Retina (tissue), 1 donor: ENCODE data around the gene SIAH3.

ENCODE experiments used
- DNase-seq: peaks from one replicate; pipeline ENCODE4 v3.0.0-alpha.2; 2016

Gene SIAH3

DNA sequence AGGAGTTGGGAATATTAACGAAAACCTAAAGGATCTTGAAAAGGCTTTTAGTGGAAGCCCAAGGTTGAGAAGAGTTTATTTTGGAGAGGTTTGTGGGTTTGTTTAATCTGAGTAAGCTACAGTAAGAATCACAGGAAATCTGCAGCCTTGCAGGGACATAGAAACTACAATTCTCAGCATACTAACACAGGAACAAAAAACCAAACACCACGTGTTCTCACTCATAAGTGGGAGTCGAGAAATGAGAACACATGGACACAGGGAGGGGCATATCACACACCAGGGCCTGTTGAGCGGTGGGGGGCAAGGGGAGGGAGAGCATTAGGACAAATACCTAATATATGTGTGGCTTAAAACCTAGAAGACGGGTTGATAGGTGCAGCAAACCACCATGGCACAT, 8.7 kb upstream of the SIAH3 start:
- DNase-seq, result no peak

DNA sequence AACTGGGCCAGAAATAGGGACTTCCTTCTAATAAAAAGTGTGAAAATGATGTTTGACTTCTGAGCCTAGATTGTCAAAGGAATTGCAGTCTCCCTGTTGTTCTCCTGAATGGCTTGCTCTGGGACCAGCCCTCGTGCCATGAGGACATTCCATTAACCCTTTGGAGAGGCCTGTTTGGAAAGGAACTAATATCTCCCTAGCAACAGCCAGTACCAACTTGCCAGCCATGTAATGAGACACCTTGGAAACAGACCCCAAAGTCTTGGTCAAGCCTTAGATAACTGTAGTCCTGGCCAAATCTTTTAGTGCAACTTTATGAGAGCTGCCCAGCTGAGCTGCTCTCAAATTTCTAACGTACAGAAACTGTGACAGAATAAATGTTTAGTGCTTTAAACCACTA, 8.2 kb upstream of the SIAH3 start:
- DNase-seq, result no peak

DNA sequence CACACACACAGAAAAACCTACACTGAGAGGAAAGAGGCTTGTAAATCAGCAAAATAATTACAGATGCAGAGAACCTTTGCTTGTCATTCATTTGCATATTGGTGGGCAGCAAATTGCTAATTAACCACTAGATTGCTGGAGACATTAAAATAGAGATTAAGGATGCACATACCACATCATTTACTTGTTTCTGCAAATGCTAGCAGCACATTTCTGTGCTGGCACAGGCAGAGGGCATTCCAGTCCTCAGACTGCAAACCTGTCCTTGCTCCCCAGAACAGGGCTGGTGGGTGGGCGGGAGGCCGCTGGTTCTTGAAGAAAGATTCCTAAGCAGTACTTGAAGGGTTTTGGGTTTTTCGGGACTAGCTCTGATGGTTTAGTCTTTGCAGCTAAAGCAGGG, 941 bp upstream of the SIAH3 start:
- DNase-seq, result no peak

DNA sequence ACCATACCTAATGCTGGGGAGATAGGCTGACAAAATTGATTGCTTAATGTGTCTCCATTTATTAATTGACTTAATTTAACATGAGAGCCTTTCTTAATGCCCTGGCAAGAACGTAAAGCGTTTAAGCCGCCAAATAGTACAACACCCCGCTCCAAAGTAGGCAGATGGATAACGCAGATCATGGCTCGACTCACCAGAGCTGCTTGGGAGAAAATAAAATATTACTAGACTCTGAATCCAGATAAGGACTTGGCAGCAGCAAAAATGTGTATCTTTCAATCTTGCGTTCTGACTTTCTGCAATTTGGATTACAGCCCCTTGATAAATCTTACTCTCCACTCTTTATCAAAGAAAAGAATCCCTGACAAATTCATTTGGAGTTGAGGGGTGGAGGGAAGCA, 403 bp upstream of the SIAH3 start:
- DNase-seq, result no peak

DNA sequence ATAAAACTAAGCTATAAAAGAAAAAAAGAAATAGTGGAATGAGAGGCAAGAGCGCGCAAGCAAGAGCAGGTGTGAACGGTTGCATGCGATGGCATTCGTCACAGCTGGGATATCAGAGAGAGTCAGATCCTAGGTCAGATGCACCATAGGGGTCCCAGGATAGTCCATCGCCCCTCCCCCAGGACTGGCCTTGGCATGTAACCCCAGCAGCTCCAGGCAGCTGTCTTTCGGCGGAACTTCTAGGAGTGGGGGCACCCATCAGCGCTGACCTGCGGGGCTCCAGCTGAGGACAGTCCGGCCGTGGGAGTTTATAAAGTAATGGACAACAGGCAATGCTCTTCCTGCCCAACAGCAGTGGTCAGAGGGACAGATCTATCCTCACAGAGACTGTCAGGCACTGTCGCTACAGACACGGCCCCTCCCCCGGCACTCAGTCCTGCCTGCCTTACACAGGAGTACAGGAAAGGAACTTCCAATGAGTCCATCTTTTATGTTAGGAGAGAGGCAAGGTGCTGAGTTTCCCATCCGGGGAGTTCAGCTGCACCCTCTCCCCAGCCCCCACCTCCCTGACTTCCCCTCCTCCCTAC, 1.4 kb downstream of the SIAH3 start:
- DNase-seq, result no peak

DNA sequence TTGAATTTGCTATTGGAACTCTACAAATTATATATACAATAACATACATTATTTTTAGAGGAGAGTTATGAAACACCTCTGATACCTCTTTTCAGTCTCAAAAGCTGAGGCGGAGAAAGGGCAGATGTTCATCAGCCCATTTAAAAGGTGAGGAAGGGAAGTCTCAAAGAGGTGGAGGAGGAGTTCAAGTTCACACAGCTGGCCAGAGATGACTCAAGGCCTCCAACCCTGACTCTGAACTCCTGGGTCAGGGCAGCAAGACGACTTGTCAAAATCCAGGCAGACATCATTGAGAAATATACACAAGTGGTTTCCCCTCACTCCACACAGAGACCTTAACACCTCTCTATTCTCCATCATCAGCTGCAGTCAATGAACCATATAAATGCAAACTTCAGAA, 2.1 kb downstream of the SIAH3 start:
- DNase-seq, result no peak

DNA sequence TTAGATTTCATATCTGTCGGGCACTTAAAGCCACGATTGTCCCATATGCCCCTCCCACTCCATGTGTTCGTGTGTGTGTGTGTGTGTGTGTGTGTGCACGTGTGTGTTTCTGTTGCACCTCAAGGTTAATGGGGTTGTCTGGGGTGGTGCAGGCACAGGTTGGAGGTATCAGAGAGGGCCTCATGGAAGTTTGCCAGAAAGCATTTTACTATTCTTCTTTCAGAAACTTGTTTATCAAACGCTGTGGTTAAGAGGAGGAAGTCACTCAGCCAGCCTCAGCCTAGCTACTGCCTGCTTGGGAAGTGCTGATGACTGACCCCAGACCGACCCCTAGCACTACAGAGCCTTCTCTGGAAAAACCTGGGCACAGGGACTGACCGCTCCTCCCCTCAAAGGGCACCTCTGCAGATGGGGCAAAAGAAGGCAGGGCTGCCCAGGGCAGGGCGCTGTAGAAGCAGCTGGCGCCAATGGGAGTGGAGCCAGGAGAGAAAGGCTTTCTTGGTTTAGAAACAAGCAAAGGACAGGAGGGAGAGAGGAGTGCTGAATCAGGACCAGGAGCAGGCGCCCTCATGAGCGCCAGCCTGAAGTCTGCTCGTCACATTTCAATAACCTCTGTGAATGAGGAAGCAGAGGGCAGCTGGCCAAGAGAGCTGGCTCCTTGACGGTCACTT, 3.9 kb downstream of the SIAH3 start:
- no peak for DNase-seq

DNA sequence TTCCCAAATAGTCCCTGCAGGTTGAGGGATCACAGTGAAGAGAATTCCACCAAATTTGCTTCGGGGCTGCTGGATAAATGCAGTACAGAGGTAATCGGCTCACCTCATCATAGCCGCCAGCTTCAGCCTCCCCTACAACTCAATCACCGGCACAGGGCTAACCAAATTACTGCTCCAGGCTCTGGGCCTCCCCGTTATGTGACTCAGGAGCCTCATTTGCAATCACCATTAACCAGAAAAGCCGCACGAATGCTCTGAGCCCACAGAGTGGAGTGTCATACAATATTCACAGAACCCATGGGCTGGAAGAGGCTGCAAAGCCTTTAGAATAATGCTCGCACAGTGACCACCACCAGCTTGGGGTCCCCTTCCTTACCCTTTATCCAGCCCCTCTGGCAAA, 4.9 kb downstream of the SIAH3 start:
- no peak for DNase-seq

DNA sequence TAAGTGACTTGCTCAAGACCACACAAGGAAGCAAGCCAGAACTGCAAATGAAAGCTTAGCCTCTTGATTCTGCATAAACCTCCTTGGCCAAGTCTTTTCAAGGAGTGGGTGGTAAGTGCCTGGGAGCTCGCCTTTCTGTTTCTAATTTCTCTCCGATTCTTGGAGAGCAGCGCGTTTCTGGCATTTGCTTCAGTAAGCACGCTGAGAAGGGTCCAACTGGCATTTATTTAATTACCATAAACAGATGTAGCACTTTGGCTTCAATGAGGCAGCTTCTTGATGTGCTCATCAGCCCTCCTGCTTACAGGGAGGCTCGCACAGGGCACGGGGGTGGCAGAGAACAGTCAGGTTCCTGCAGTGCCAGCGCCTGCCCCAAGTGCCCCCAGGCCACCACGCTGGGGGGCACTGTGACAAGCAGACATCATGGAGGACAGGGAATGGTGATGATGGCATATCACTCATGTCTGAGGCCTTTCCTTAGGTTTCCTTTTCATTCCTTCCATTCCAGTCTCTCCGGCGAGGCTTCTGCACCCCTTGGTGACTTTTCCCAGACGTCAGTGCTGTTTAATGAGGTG, 13.3 kb downstream of the SIAH3 start:
- DNase-seq, result peak; percentile 42

DNA sequence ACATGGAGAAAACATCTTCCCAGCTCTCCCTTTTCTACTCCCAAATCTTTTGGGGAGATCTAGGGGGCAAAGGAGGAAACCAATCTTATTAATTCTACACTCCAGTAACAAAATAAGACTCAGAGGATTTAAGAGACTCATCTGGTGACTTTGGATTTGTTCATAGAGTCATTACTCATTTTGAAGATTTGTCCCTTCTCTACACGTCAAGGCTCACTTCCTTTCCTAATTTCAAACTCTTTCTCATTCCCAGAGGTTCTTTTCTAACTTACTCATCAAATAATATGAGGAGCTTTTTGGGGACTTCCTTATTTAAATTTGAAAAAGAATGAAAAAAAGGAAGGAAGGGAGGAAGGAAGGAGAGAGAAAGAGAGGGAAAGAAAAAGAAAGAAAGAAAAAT, 14.4 kb downstream of the SIAH3 start:
- no peak for DNase-seq

DNA sequence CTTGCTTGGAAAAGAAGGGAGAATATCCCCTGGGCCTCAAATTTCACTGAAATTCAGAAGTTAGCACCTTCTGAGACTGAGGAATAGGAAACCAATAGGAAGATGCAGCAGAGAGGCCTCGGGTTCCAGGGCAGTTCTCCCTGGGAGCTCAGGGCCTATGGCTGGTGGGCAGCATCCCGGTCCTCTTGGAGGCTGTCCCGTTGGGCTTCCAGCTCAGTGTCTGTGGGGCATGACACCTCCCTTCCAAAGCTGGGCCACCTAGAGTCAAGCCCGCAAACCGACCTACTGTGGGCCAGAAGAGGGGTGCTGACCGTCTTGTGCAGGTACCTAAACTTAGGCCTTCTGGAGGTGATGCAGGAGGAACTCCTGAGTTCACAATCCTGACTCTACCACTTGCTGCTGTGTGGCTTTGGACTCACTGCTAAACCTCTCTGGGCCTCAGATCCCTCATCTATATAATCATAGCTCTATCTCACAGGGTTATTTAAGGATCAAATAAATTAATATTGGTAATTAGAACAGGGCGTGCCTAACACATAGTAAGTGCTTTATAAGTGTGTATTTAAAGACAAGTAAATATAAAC, 17.1 kb downstream of the SIAH3 start:
- no peak for DNase-seq

DNA sequence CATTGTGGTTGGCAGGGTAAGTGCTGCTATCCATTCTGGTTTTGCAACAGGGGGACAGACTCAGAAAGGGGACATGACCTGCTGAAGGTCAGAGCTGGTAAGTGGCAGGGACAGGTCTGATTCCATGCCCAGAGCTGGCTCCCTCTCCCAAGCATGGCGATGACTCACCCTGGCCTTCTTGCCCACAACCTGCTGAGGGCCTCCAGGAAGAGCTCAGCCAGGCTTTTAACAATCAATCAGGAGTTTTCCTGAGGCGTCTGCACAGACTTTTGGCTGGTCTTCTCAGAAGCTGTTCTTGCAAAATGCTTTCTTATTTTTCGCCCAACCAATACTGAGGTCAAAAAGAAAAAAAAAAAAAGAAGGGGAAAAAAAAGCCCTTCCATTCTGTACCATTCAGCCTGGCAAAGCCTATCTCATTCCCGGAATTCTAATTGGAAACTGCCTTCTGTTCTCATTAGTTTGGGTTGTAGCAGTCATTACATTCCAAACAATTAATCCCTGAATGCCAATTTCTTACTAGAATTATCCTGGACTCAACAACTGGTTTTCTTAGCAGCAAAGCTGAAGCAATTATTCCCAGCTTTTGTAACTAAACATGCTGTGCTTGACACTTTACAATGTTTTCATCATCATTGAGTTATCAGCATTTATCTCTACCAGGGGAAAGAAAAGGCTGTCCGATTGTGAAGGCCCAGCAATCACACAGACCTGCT, 17.7 kb downstream of the SIAH3 start:
- peak; percentile 31 for DNase-seq

DNA sequence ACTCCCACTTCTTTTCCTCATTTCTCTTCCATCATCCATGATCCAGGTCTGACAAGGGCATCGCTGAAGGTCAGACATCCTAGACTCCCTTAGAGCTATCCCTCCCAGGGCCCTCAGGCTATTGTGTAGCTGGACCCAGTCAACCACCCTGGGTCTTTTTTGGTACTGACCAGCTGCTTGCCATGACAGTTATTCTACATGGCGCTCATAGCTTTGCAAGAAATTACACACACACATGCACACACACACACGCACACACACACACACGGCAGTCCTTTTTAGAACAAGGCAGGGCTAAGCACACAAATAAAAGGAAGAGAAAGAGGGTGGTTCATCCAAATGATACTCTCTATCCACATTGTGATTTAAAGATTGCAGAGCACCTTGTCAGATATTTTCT, 18.3 kb downstream of the SIAH3 start:
- no peak for DNase-seq

DNA sequence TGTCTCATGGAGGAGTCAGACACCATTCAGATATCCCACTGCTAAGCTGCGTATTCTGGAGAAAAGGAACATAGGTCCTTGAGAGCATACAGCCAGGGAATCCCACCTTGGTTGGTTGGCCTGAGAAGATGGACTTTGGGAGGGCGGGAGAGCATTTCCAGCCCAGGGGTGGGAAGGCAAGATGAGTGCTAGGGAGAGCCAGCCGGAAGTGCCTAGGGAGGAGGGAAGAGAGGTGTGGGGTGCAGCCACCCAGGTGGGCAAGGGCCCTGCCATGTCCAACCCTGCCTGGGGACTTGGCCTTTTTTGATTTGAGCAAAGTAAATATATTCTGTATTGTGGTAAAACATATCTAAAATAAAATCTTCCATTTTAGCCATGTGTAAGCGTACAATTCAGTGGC, 19.7 kb downstream of the SIAH3 start:
- DNase-seq, result no peak

DNA sequence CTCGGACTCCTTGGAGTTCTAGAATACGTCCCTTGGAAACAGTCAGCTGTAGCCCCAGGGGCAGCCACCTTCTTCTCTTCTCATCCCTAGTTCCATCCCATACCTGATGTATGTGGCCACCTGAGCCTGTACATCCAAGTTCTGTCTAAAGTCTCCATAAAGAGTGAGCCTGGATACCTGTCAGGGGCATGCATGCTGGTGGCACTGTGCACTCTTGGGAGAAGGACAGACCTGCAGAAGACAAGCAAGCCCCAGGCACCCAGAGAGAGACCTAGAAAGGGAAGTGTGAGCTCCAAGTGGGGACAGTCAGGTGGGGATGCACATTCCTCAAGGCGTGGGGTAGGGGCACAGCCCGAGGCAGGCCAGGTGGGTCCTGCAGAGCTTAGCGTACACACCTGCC, 21.4 kb downstream of the SIAH3 start:
- no peak for DNase-seq

DNA sequence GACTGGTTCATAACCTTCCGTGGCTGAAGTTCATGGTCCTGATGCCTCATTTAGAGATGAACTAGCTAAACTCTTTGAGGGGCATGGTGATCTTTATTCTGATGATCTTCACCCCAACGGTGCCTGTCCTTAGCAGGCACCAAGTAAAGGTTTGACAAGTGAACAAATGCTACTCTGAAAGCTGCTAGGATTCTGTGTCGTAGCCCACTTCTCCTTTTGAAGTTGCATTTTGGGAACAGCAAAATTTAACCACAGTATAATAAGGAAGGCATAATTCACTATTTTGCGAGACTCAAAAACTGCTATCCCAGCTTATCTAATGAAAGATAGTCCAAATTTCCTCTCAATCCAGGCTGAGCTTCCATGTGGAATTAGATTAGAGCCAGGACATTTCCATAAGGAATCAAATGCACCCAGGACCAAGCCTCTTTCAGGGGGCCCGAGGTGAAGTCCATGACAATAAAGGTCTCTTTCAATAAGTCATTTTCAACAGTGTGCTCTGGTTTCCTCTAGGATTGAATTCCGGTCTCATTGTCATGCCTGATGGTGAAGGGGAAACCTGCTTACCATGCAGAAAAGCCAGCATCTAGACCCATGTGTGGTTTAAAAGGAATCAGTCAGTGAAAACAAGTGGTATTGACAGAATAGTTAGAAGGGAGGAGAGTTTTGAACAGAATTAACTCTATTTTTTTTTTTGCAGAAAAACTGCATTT, 23.1 kb downstream of the SIAH3 start:
- no peak for DNase-seq

DNA sequence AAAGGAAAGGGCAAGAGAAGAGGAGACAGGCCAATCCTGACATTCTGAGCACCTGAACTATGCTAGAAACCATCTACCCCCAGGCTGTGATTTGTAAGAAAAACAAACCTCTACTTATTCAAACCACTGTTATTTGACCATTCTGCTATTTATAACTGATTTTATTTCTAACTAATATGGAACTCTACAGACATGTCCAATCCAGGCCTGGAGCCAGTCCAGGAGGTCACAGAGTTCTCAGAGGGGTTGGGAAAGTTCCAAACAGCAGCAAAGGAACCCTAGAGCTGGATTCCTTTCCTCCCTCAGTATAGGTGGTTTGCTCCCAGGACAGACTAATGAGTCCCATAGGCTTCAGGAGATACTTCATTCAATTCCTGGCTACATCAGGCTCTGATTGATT, 24.2 kb downstream of the SIAH3 start:
- no peak for DNase-seq

DNA sequence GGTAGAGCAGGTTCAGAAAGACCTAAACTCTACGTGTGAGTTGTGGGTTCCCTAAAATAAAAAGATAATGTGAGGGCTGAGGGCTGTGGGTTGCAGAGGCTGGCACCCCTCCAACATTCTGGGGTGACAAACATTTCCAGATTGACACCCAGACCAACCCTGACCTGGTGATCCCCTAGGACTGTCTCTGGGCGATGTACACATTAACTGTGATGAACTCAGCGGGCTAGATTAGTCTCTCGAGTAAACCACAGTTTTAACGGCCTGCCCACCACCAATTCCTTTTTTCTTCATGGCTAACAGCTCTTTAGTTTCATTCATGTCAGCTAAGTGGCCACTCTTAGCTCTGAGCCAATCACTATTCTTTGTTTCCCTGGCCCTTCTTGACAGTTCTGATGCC, 24.8 kb downstream of the SIAH3 start:
- no peak for DNase-seq

DNA sequence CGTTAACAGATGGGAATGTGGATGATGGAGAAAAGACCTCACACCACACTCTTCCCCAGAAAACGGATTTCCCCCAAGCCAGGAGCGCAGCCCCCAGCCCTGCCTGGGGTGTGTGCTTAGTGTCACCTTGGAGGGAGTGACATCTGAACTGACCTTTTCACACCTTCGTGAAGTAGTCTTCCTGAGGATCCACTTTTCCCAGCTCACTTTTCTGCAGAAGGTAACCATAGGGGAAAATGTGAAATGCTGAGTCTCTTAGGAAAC, 26.2 kb downstream of the SIAH3 start:
- no peak for DNase-seq

DNA sequence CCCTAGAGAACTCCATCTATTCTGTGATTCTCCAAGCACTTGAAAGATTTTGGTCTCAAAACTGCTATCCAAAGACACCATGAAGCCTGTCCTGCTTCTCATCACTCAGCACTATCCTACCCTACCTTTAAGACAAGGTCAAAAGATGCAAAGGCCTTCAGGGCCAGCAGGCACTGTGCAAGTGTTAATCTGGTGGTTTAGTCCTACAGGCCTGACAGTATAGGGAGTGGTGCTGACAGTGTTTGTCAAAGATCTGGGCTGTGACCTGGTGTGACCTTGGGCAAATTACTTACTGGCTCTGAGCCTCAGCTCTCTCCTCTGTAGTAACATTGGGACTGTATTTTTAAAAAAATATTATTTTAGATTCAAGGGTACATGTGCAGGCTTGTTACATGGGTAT, 28.0 kb downstream of the SIAH3 start:
- DNase-seq, result no peak

DNA sequence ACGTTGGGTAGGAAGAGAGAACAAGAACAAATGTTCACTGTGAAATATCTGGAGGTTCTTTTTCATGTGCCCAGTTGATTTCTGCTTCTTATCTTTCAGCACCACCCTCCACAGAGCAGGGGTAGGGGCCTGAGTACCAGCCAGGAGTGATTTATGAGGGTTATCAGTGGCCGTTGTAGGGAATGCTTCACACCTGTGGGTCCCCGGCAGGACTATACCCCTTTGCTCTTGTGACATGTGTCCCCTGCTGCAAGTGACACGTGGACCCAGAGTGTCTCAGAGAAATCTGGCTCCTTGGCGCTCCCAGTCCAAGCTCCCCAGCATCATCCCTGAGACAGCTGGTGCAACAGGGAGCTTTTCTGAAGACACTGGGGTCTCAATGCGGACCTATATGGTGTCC, 29.7 kb downstream of the SIAH3 start:
- no peak for DNase-seq

DNA sequence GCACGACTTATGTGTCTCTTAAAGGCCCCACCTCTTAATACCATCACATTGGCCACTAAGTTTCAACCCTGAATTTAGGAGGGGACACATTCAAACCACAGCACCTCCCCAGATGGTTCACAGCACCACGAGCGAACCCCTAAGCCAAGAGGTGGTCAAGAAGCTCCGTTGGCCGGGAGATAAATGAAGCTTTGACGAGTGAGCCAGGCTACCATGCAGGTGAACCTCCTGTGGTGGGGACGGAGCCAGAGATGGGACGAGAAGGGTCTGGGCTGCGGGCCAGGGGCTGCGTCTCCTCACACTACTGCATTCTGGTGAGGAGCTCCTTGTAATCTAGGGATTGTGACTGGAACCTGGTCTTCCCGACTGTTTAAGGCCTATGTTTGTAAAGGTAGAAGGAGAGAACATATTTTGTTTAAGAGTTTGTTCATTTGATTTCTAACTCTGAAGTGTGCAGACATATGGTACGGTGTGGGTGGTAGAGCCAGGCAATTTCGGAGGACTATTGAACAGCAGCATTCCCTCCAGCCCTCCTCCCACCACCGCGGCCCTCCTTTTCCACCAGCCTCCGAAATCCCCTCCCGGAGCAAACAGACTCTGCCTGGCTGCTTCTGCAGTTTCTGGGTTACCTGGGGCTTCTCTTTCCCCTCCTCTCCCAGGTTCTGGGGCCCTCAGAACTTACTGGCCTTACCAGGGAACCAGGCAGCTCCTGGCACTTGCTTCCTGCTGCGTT, 31.3 kb downstream of the SIAH3 start:
- DNase-seq, result no peak

DNA sequence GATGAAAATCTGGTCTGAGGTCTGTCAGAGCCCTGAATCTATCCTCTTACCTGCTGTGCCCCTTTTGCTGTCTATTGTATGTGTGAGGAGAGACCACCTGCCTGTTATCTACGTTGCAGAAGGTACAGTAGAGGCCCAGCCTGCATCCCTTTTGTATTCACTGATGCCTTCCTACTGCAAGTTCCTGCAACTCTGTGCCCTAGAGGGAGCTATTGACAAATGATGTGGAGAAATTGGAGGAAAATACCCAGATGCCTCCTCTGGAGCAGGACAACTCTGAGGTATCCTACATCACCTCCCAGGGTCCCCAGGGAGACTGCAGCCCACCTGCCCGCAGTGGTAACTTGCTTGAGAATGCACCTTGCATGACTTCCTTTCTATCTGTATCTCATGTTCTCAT, 33.7 kb downstream of the SIAH3 start:
- DNase-seq, result no peak
